ENCODE data around the gene STXBP1. TPM values are rescaled to one million over a fixed set of nuclear protein-coding genes. Genes with fewer than 3 reads are reported as not detected.
A peak's percentile ranks its signal among the peaks of the same experiment; 100 is the strongest.

Gene STXBP1
- total RNA-seq, 1 donor from 2014 or later: 44.5 TPM

DNA sequence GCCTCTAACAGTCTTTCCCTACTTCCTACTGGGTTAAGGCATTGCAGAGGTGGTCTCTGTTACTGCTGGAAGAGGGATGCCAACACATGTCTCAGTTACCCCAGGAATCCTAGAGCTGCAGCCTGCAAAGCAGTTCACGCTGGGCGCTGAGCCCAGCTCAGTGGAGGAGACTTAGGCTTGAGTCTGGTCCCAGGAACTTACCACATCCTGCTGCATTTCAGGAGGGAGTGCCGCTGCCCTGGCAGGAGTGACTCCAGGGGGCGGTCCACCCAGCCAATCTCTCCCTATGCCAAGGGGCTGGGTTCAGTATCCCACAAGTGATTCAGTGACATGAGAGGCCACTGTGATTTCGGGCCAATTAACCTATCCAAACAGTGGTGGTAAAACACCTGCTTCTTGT, 111.4 kb downstream of the STXBP1 start:
- intact Hi-C loops (cut with micrococcal nuclease): no loop called here
- Mint-ChIP-seq H3K27ac (no peak overlapping the region), H3K36me3 (ENCODE audit: low read depth) (no peaks in the 10 kb centered on the region), H3K4me1 (ENCODE audit: low read depth) (peaks cover 7% of the 10 kb centered on the region), H3K9me3 (no peaks in the 10 kb centered on the region), H3K27me3 (ENCODE audit: low read depth) (no peaks in the 10 kb centered on the region), H3K4me3 (ENCODE audit: low read depth) (no peak overlapping the region)
- DNase-seq (ENCODE audit: low spot score): no peak

DNA sequence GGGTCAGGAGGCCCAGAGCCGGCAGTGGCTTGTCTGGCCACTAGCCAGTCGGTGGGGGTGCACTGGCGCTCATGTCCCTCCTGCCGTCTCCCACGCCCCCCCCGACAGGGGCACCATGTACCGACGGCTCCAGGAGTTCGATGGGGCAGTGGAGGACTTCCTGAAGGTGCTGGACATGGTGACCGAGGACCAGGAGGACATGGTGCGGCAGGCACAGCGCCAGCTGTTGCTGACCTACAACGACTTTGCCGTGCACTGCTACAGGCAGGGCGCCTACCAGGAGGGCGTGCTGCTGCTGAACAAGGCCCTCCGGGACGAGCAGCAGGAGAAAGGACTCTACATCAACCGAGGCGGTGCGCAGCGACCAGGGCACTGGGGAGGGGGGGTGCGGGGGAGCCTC, 111.9 kb downstream of the STXBP1 start:
- H3K27ac Mint-ChIP-seq: no peak overlapping the region
- no peaks in the 10 kb centered on the region for H3K9me3 Mint-ChIP-seq
- H3K4me1 Mint-ChIP-seq (ENCODE audit: low read depth): peaks cover 7% of the 10 kb centered on the region
- no peak for DNase-seq (ENCODE audit: low spot score)
- no peaks in the 10 kb centered on the region for H3K36me3 Mint-ChIP-seq (ENCODE audit: low read depth)
- intact Hi-C loops (cut with micrococcal nuclease): no loop called here
- H3K27me3 Mint-ChIP-seq (ENCODE audit: low read depth): no peaks in the 10 kb centered on the region
- no peak overlapping the region for H3K4me3 Mint-ChIP-seq (ENCODE audit: low read depth)

DNA sequence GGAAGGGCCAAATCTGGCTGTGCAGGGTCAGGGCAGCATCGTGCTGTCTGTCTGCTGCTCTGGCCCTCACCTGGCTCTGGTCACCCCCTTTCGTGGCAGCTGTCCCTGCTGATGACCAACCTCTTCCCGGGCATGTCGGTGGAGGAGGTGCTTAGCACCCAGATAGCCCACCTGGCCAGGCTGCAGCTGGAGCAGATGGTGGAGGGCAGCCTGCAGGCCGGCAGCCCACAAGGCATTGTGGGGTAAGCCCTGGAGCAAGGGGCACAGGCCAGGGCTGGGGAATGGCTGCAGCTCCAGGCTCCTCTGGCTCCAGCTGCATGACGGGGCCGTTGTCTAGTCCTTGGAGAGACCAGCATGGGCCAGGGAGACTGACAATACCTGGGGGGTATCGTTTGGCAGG, 114.8 kb downstream of the STXBP1 start:
- Mint-ChIP-seq H3K27me3 (ENCODE audit: low read depth) (no peaks in the 10 kb centered on the region), H3K27ac (no peak overlapping the region), H3K4me3 (ENCODE audit: low read depth) (no peak overlapping the region), H3K36me3 (ENCODE audit: low read depth) (no peaks in the 10 kb centered on the region), H3K4me1 (ENCODE audit: low read depth) (no peaks in the 10 kb centered on the region), H3K9me3 (no peaks in the 10 kb centered on the region)
- intact Hi-C loops (cut with micrococcal nuclease): no loop called here
- no peak for DNase-seq (ENCODE audit: low spot score)

DNA sequence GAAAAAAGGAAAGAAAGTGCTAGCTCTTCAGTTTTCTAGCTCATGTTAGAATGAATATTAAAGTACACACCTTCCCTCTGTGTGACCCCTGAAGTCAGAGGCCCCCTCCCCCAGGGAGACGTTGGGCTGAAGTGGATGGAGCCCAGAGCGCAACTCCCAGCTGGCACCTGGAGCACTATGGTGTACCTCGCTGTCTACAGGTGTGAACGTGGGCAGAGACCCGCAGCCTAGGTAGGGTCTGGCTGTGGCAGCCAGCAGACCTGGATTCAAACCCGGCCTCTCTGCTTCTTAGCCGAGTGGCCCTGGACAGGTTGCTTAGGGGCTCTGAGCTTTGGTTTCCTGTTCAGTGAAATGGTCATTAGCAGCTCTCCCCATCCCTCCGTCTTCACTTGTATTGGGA, 116.7 kb downstream of the STXBP1 start:
- Mint-ChIP-seq H3K4me1 (ENCODE audit: low read depth) (peaks cover 3% of the 10 kb centered on the region), H3K36me3 (ENCODE audit: low read depth) (no peaks in the 10 kb centered on the region), H3K27me3 (ENCODE audit: low read depth) (no peaks in the 10 kb centered on the region), H3K4me3 (ENCODE audit: low read depth) (no peak overlapping the region), H3K27ac (no peak overlapping the region), H3K9me3 (no peaks in the 10 kb centered on the region)
- intact Hi-C loops (cut with micrococcal nuclease): no loop called here
- no peak for DNase-seq (ENCODE audit: low spot score)

DNA sequence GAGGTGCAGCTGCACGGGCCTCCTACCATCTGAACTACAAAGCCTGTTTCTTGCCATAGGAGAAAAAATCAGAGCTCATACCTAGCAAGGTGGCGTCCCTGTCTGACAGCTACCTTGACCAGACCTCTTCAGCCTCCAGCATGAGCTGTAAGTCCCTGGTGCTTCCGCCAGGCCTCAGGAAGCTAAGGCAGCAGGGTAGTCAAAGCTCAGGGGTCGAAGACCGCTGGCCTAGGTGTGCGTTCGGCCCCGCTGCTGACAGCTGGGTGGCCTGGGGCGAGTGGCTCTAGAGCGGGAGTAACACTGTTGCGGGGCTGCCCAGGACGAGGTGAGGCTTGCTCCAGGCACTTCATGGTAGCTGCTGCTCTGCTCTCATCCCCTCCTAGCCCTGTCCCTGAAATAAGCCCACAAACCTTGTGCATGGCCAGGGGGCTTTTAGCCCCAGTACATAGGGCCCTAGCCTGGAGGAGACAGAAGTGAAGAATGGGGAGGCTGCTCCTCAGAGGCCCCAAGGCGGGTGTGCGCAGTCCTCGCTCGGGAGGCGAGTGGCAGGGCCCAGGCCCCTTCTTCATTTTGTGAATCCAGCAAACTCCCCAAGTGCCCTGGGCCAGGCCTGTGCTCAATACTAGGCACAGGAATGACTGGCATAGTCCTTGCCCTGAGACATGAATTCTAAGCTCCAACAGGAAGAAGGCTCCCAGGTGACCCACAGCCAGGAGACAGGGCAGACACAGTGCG, 117.6 kb downstream of the STXBP1 start:
- Mint-ChIP-seq H3K4me3 (ENCODE audit: low read depth) (no peak overlapping the region), H3K27ac (no peak overlapping the region), H3K36me3 (ENCODE audit: low read depth) (no peaks in the 10 kb centered on the region), H3K9me3 (no peaks in the 10 kb centered on the region), H3K27me3 (ENCODE audit: low read depth) (no peaks in the 10 kb centered on the region), H3K4me1 (ENCODE audit: low read depth) (peaks cover 6% of the 10 kb centered on the region)
- intact Hi-C loops (cut with micrococcal nuclease): no loop called here
- no peak for DNase-seq (ENCODE audit: low spot score)

DNA sequence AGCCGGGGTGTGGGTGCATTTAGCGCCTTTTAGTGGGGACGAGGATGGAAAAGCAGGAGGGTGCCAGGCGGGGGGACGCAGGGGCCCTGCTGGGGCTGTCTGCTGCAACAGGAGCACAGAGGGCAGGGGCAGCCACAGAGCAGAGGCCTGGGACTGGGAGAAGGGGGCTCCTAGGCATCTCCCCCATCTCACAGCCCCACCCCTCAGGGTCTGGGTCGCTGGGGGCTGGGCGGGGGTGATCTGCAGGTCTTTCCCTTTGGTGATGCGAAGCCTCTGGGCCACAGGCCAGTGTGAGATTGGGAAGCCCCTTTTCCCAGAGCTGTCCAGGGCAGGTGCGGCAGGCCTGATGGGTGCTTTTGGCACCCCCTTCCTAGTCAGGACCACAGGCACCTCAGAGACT, 118.2 kb downstream of the STXBP1 start:
- no peak overlapping the region for H3K4me3 Mint-ChIP-seq (ENCODE audit: low read depth)
- H3K4me1 Mint-ChIP-seq (ENCODE audit: low read depth): peaks cover 7% of the 10 kb centered on the region
- H3K27me3 Mint-ChIP-seq (ENCODE audit: low read depth): no peaks in the 10 kb centered on the region
- intact Hi-C loops (cut with micrococcal nuclease): no loop called here
- no peaks in the 10 kb centered on the region for H3K9me3 Mint-ChIP-seq
- H3K27ac Mint-ChIP-seq: no peak overlapping the region
- no peak for DNase-seq (ENCODE audit: low spot score)
- no peaks in the 10 kb centered on the region for H3K36me3 Mint-ChIP-seq (ENCODE audit: low read depth)

DNA sequence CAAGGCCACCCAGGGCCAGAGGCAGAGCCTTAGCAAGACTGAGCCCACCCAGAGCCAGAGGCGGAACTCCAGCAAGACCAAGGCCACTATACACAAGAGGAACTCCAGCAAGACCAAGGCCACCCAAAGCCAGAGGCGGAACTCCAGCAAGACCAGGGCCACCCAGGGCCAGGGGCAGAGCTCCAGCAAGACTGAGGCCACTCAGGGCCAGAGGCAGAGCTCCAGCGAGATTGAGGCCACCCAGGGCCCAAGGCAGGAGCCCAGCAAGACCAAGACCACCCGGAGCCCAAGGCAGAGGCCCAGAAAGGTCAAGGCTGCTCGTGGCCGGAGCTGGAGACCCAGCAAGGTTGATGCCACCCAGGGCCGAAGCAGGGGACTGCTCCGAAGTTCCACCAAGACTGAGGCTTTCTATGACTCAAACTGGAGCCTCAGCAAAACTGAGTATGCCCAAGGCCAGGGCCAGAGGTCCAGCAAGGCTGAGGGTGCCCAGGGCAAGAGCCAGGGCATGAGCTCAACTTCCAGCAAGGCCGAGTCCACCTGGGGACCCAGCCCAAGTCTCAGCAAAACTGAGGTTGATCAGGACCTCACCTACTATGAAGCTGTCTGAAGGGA, 118.8 kb downstream of the STXBP1 start:
- Mint-ChIP-seq H3K4me3 (ENCODE audit: low read depth) (no peak overlapping the region), H3K36me3 (ENCODE audit: low read depth) (no peaks in the 10 kb centered on the region), H3K27ac (no peak overlapping the region), H3K27me3 (ENCODE audit: low read depth) (no peaks in the 10 kb centered on the region), H3K4me1 (ENCODE audit: low read depth) (peaks cover 11% of the 10 kb centered on the region), H3K9me3 (no peaks in the 10 kb centered on the region)
- DNase-seq (ENCODE audit: low spot score): no peak
- intact Hi-C loops (cut with micrococcal nuclease): no loop called here

DNA sequence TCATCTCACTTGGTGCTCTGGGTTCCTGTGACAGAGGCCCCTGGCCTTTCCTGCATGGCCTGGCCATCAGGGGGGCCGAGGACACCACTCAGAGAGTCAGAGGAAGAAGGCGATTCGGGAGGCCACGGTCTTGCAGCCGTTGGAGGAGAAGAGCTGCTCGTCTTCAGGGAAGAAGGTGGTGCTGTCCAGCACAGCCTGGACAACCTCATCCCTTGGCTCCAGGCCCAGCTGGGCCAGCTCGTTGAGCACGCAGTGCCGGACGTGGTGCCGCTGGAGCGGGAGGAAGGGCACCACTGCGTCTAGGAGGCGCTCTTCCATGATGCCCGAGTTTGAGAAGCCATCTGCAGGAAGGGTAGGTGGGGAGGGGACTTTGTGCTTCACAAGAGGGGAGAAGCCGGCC, 119.9 kb downstream of the STXBP1 start:
- H3K27ac Mint-ChIP-seq: no peak overlapping the region
- no peaks in the 10 kb centered on the region for H3K27me3 Mint-ChIP-seq (ENCODE audit: low read depth)
- no peak for DNase-seq (ENCODE audit: low spot score)
- peaks cover 11% of the 10 kb centered on the region for H3K4me1 Mint-ChIP-seq (ENCODE audit: low read depth)
- no peak overlapping the region for H3K4me3 Mint-ChIP-seq (ENCODE audit: low read depth)
- intact Hi-C loops (cut with micrococcal nuclease): no loop called here
- H3K9me3 Mint-ChIP-seq: no peaks in the 10 kb centered on the region
- no peaks in the 10 kb centered on the region for H3K36me3 Mint-ChIP-seq (ENCODE audit: low read depth)

DNA sequence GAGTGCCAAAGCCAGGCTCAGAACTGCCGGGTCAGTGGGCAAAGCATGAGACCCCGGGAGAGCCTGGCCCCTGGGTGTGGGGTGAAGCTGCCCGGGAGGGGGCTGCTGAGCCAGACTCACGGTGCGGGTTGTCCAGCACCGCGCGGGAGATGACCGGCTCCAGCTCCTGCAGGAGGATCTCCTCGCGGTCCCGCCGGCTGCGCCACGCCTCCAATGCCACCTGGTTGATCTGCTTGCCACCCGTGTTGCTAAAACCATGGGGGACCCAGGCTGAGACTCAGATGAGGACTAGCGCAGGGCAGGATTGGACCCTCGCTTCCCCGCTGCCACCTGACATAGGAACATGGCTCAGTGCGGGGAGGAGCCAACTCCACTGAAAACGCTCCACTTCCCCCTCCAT, 120.4 kb downstream of the STXBP1 start:
- DNase-seq (ENCODE audit: low spot score): no peak
- H3K4me3 Mint-ChIP-seq (ENCODE audit: low read depth): no peak overlapping the region

DNA sequence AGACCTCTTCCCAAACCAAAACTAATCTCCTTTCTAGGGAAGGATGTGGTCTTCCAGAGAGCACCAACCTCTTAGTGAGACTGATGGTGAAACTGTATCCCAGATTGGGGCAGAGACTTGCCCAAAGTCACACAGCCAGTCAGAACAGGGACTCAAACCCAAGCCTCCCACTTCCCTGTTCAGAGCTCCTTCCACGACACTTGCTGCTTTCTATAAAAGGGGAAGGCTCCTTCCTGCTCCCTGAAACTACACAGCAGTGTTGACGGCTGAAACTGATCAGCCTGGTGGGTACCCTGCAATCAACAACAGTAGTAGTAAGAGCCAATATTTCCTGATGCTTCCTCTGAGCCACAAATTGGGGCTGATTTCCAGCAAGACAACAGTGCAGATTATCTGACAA, 121.5 kb downstream of the STXBP1 start:
- peaks cover 11% of the 10 kb centered on the region for H3K4me1 Mint-ChIP-seq (ENCODE audit: low read depth)
- H3K36me3 Mint-ChIP-seq (ENCODE audit: low read depth): peaks cover 9% of the 10 kb centered on the region
- intact Hi-C loops (cut with micrococcal nuclease): loop anchor here (1.0 to 2.0 kb wide), 4 partner anchors 121 to 229 kb away; partner anchors contain the start of gene STXBP1
- H3K4me3 Mint-ChIP-seq (ENCODE audit: low read depth): peak overlapping the region; percentile 77
- H3K9me3 Mint-ChIP-seq: no peaks in the 10 kb centered on the region
- no peak for DNase-seq (ENCODE audit: low spot score)
- H3K27ac Mint-ChIP-seq: peak overlapping the region; percentile 8
- H3K27me3 Mint-ChIP-seq (ENCODE audit: low read depth): no peaks in the 10 kb centered on the region

More for the DNA sequence above, 120.4 kb downstream of the STXBP1 start:
- peaks cover 3% of the 10 kb centered on the region for H3K36me3 Mint-ChIP-seq (ENCODE audit: low read depth)
- peaks cover 11% of the 10 kb centered on the region for H3K4me1 Mint-ChIP-seq (ENCODE audit: low read depth)
- intact Hi-C loops (cut with micrococcal nuclease): no loop called here
- H3K27me3 Mint-ChIP-seq (ENCODE audit: low read depth): no peaks in the 10 kb centered on the region
- H3K9me3 Mint-ChIP-seq: no peaks in the 10 kb centered on the region
- no peak overlapping the region for H3K27ac Mint-ChIP-seq

DNA sequence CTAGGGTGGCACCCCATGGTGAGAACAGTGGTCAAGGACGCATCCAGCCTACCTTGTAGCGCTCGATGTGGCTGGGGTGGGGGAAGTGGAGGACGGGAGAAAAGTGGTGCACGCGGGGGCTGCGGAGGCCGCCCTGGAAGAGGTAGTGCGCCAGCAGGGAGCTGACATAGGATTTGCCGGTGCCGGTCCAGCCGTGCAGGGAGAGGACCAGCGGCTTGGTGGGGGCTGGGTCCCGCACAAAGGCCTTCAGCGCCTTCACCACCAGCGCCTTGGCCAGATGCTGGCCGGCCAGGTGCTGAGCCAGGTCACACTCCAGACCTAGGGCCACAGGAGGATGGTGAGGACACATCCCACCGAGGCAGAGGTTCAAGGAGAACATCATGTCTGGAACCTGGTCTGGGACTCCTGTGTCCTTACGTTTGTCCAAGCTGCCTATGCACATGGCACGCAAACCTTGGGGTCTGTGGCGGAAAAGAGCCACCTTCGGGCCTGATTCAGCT, 122.2 kb downstream of the STXBP1 start:
- intact Hi-C loops (cut with micrococcal nuclease): loop anchor here (1.0 to 2.0 kb wide), 4 partner anchors 121 to 230 kb away; partner anchors contain the start of gene STXBP1
- H3K4me1 Mint-ChIP-seq (ENCODE audit: low read depth): peaks cover 11% of the 10 kb centered on the region
- H3K9me3 Mint-ChIP-seq: no peaks in the 10 kb centered on the region
- no peak for DNase-seq (ENCODE audit: low spot score)
- H3K27me3 Mint-ChIP-seq (ENCODE audit: low read depth): no peaks in the 10 kb centered on the region
- peak overlapping the region; percentile 58 for H3K27ac Mint-ChIP-seq
- peak overlapping the region; percentile 77 for H3K4me3 Mint-ChIP-seq (ENCODE audit: low read depth)
- peaks cover 13% of the 10 kb centered on the region for H3K36me3 Mint-ChIP-seq (ENCODE audit: low read depth)

DNA sequence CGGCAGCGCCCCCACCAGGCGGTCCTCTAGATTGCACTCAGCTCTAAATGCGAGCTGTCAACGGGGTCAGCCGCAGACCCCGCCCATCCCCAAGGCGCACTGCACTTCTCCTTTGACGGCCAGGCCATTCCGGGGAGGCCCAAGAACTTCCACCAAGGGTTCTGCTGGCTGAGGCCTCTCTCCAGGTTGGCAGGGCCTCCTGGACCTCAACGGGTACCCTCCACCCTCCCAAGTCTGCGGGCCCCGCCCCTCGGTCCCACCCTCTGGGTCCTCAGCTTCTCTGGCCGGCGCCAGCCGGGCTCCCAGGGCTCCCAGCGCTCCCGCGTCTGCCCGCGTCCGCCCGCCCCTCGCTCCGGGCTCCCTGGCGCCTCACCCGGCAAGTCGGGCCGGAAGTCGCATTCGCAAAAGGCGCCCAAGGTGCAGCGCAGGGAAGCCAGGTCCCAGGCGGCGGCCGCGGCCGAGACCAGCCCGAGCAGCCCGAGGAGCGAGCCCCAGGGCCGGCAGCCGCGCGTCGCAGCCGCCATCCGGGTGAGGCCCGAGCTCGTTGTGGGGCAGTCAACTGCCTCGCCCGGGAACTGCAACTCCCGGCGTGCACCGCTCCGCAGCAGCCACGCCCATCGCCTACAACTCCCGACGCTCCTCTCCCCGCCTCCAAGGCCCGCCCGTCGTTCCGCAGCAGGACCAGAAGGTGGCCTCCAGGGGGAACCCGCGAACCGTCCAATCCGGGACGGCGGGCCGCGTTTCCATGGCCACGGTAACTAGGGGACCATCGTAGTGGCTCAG, 122.9 kb downstream of the STXBP1 start, which contains the start of gene TOR2A:
TOR2A (minus strand) TSS at position 548 of the 783 bp plus-strand sequence; CDS start at position 524, 24 bp downstream.
- DNase-seq (ENCODE audit: low spot score): peak; percentile 98
- no peaks in the 10 kb centered on the region for H3K27me3 Mint-ChIP-seq (ENCODE audit: low read depth)
- peaks cover 11% of the 10 kb centered on the region for H3K4me1 Mint-ChIP-seq (ENCODE audit: low read depth)
- H3K4me3 Mint-ChIP-seq (ENCODE audit: low read depth): peak within 1 kb of the TSS; percentile 91
- peak within 1 kb of the TSS; percentile 95 for H3K27ac Mint-ChIP-seq
- no peaks in the 10 kb centered on the region for H3K9me3 Mint-ChIP-seq
- intact Hi-C loops (cut with micrococcal nuclease): loop anchor here (1.0 to 2.0 kb wide), 7 partner anchors 36 to 231 kb away; partner anchors contain the start of gene STXBP1
- H3K36me3 Mint-ChIP-seq (ENCODE audit: low read depth): peaks cover 15% of the 10 kb centered on the region
